Gastrocnemius medialis (tissue), 4 donors: ENCODE measurements around the gene RUNX3.

Experiments used
- POLR2A ChIP-seq, 2 donors: fragments of 450-650 bp; IDR thresholded peaks; one replicate each; pipeline ENCODE4 v1.6.1; 2017; ENCODE audit warnings: antibody characterized with exemption in 2 of 2, mild to moderate bottlenecking in 2 of 2, moderate library complexity in 2 of 2
- TF ChIP-seq, protein P1 (sequence below), 5 experiments: fragments of 450-650 bp in 3 of 5; fragments of 200-600 bp in 2 of 5; sonication (generic) in 2 of 5; IDR thresholded peaks in 4 of 5; conservative IDR thresholded peaks in 1 of 5; 1 replicate in 4 of 5; 2 replicates in 1 of 5; pipeline ENCODE4 v1.5.1; 2016 to 2019; ENCODE audit warnings: antibody characterized with exemption in 5 of 5, mild to moderate bottlenecking in 3 of 5, moderate library complexity in 3 of 5

GRCh38 chr1:24920533-24920925 is 9.5 kb downstream of the RUNX3 start:
- TF ChIP-seq, protein P1, sequence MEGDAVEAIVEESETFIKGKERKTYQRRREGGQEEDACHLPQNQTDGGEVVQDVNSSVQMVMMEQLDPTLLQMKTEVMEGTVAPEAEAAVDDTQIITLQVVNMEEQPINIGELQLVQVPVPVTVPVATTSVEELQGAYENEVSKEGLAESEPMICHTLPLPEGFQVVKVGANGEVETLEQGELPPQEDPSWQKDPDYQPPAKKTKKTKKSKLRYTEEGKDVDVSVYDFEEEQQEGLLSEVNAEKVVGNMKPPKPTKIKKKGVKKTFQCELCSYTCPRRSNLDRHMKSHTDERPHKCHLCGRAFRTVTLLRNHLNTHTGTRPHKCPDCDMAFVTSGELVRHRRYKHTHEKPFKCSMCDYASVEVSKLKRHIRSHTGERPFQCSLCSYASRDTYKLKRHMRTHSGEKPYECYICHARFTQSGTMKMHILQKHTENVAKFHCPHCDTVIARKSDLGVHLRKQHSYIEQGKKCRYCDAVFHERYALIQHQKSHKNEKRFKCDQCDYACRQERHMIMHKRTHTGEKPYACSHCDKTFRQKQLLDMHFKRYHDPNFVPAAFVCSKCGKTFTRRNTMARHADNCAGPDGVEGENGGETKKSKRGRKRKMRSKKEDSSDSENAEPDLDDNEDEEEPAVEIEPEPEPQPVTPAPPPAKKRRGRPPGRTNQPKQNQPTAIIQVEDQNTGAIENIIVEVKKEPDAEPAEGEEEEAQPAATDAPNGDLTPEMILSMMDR (IDR thresholded peaks at IDR 0.05 in 4 of 5, conservative IDR thresholded peaks at IDR 0.05 in 1 of 5) = no peak
- no peak for TF ChIP-seq POLR2A (IDR thresholded peaks at IDR 0.05)
